HepG2 (cell line): ENCODE data around the gene CDK11B. TPM values are rescaled to one million over a fixed set of nuclear protein-coding genes. Genes with fewer than 3 reads are reported as not detected.

Source experiments
- ATM ChIP-seq: fragments of 450-650 bp; IDR thresholded peaks from 2 replicates; pipeline ENCODE4 v1.7.1; 2017; ENCODE audit warnings: mild to moderate bottlenecking, borderline replicate concordance
- EHMT2 ChIP-seq: fragments of 200-600 bp; sonication (generic); IDR thresholded peaks from 2 replicates; pipeline ENCODE4 v1.7.0; 2017; ENCODE audit warnings: antibody characterized with exemption, low read depth, low read length, borderline replicate concordance
- FOXA1 ChIP-seq, 2 experiments: fragments of 450-650 bp in 1 of 2; sonication (generic) in 1 of 2; formaldehyde crosslinking in 1 of 2; IDR thresholded peaks; 2 replicates each; pipeline versions ENCODE4 v1.4.0 to v1.6.1; 2016 to 2020; ENCODE audit warnings: missing genetic modification reagents in 1 of 2
- HDAC1 ChIP-seq: sonication (generic); formaldehyde crosslinking; IDR thresholded peaks from 2 replicates; pipeline ENCODE4 v1.5.1; 2020; ENCODE audit warnings: mild to moderate bottlenecking, missing genetic modification reagents
- HIC2 ChIP-seq: sonication (generic); formaldehyde crosslinking; IDR thresholded peaks from 2 replicates; pipeline ENCODE4 v1.9.0; 2022; ENCODE audit warnings: low read depth, missing genetic modification reagents
- HNRNPLL ChIP-seq: fragments of 200-400 bp; formaldehyde crosslinking; IDR thresholded peaks from 2 replicates; pipeline ENCODE4 v1.6.1; 2017; ENCODE audit warnings: mild to moderate bottlenecking, low read depth, low read length; ENCODE audit not compliant: poor library complexity, severe bottlenecking
- ISX ChIP-seq: sonication (generic); formaldehyde crosslinking; conservative IDR thresholded peaks from 2 replicates; pipeline ENCODE4 v1.5.0; 2020; ENCODE audit warnings: missing genetic modification reagents
- MBNL3 ChIP-seq: fragments of 250-450 bp; sonication (Bioruptor Pico); conservative IDR thresholded peaks from 2 replicates; pipeline ENCODE4 v1.8.0; 2022; ENCODE audit warnings: mild to moderate bottlenecking, inconsistent platforms
- NFKB2 ChIP-seq: sonication (generic); formaldehyde crosslinking; IDR thresholded peaks from 2 replicates; pipeline ENCODE4 v1.4.0; 2020; ENCODE audit warnings: missing genetic modification reagents, borderline replicate concordance
- NR1H2 ChIP-seq: sonication (generic); formaldehyde crosslinking; IDR thresholded peaks from 2 replicates; pipeline ENCODE4 v1.8.1; 2022; ENCODE audit warnings: low read depth, missing genetic modification reagents, borderline replicate concordance
- NR2F1 ChIP-seq, 2 experiments: fragments of 450-650 bp in 1 of 2; formaldehyde crosslinking in 1 of 2; IDR thresholded peaks; 2 replicates each; pipeline versions ENCODE4 v1.5.0 to v1.6.1; 2016 to 2020; ENCODE audit warnings: mild to moderate bottlenecking in 1 of 2, missing compliant biosample characterization in 1 of 2, missing genetic modification reagents in 1 of 2, moderate library complexity in 1 of 2
- PATZ1 ChIP-seq: sonication (generic); formaldehyde crosslinking; IDR thresholded peaks from 2 replicates; pipeline ENCODE4 v1.4.0; 2020; ENCODE audit warnings: missing genetic modification reagents
- PRMT3 ChIP-seq: sonication (generic); formaldehyde crosslinking; IDR thresholded peaks from 2 replicates; pipeline ENCODE4 v1.8.1; 2022; ENCODE audit warnings: low read depth, mild to moderate bottlenecking, moderate library complexity, missing genetic modification reagents, borderline replicate concordance
- RAD21 ChIP-seq: fragments of 450-650 bp; formaldehyde crosslinking; IDR thresholded peaks from 2 replicates; pipeline ENCODE4 v1.5.0; 2020; ENCODE audit warnings: mild to moderate bottlenecking
- ZBTB8A ChIP-seq: sonication (generic); formaldehyde crosslinking; IDR thresholded peaks from 2 replicates; pipeline ENCODE4 v1.4.0; 2020; ENCODE audit warnings: mild to moderate bottlenecking, low read depth, missing genetic modification reagents, borderline replicate concordance
- ZFX ChIP-seq: sonication (generic); formaldehyde crosslinking; IDR thresholded peaks from 2 replicates; pipeline ENCODE4 v1.4.0; 2020; ENCODE audit warnings: mild to moderate bottlenecking, low read depth, missing genetic modification reagents, moderate library complexity
- ZNF451 ChIP-seq: sonication (generic); formaldehyde crosslinking; IDR thresholded peaks from 2 replicates; pipeline ENCODE4 v1.5.0; 2020; ENCODE audit warnings: mild to moderate bottlenecking, missing genetic modification reagents
- polyA plus RNA-seq, 8 experiments: library from polyadenylated mRNA; depleted of rRNA in 3 of 8; stranded (reverse) in 7 of 8; unstranded in 1 of 8; fragments of >200 nt; fragmentation: Illumina TruSeq in 4 of 8; extraction: Trizol in 4 of 8; gene quantifications; 2 replicates each; pipeline versions ENCODE4 v1.2.1 to v1.2.3, GENCODE V29; 2011 to 2016; ENCODE audit warnings: low read depth in 4 of 8, missing spikeins in 1 of 8, mixed read lengths in 1 of 8; ENCODE audit not compliant: insufficient read depth in 1 of 8
- total RNA-seq, 5 experiments: library from RNA; depleted of rRNA; stranded (reverse); fragments of >200 nt; fragmentation: Illumina TruSeq; extraction: Trizol; gene quantifications; 2 replicates each; pipeline ENCODE4 v1.2.3, GENCODE V29; 2016; ENCODE audit warnings: low read depth in 1 of 5
- TF ChIP-seq, protein P1 (sequence below): sonication (generic); formaldehyde crosslinking; IDR thresholded peaks from 2 replicates; pipeline ENCODE4 v1.5.0; 2020; ENCODE audit warnings: mild to moderate bottlenecking, missing genetic modification reagents, moderate library complexity
- TF ChIP-seq, protein P2 (sequence below), 2 experiments: sonication (generic) in 1 of 2; formaldehyde crosslinking in 1 of 2; IDR thresholded peaks; 2 replicates each; pipeline versions ENCODE4 v1.5.1 to v1.6.1; 2011 to 2020; ENCODE audit warnings: borderline replicate concordance in 1 of 2, low read depth in 1 of 2, low read length in 1 of 2, mild to moderate bottlenecking in 1 of 2, missing genetic modification reagents in 1 of 2, moderate library complexity in 1 of 2

CDK11B gene
- total and polyA plus RNA-seq, 2 of the 13 experiments (the other 11 are each of a cell fraction or from before 2014, with no cell fraction given): 3.6 to 15.1 TPM

DNA sequence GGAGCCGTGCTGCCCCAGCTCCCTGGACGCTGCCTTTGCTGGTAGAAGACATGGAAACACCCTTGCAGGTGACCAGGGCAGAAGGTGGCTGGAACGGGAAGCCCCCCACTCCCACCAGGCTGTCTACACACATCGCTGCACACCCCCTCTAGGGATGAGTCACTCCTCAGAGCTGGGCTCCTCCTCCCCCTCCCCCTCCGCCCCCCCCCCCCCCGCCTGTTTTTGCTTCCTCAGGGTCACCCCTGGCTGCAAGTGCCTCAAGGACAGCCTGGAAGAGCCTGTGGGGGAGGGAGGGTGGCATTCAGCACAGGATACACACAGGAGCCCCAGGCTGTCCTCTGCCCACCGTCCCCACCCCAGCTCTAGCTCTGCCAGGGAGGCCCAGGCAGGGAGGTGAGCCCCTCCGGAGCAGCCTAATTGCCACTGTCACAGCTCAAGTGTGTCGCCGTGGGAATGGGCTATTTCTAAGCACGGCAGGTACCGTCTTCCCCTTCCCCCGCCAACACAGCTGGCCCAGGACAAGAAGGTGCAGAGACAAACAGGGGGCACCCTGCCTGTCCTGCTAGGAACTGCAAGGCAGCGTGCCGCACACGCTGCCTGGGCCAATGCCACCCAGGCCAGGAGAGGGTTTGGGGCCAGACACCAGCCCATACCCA lies 61.4 kb downstream of the CDK11B start (continued):
- TF ChIP-seq NFKB2 (CRISPR knock-in tag) (no peak), PATZ1 (CRISPR knock-in tag) (no peak), HIC2 (CRISPR knock-in tag) (peak; percentile 56; the same call in 1 of the 2 replicates), ZBTB8A (CRISPR knock-in tag) (no peak), ZFX (CRISPR knock-in tag) (no peak), RAD21 (peak; percentile 59), ISX (no peak), HNRNPLL (no peak), ATM (no peak), FOXA1 (IDR thresholded peaks at IDR 0.05) (no peak), FOXA1 (CRISPR knock-in tag; IDR thresholded peaks at IDR 0.05) (no peak), NR1H2 (no peak), NR2F1 (CRISPR knock-in tag; IDR thresholded peaks at IDR 0.05) (no peak), MBNL3 (CRISPR knock-in tag) (no peak), ZNF451 (no peak), HDAC1 (CRISPR knock-in tag) (no peak), PRMT3 (CRISPR knock-in tag) (no peak), EHMT2 (no peak)
- TF ChIP-seq, protein P1, sequence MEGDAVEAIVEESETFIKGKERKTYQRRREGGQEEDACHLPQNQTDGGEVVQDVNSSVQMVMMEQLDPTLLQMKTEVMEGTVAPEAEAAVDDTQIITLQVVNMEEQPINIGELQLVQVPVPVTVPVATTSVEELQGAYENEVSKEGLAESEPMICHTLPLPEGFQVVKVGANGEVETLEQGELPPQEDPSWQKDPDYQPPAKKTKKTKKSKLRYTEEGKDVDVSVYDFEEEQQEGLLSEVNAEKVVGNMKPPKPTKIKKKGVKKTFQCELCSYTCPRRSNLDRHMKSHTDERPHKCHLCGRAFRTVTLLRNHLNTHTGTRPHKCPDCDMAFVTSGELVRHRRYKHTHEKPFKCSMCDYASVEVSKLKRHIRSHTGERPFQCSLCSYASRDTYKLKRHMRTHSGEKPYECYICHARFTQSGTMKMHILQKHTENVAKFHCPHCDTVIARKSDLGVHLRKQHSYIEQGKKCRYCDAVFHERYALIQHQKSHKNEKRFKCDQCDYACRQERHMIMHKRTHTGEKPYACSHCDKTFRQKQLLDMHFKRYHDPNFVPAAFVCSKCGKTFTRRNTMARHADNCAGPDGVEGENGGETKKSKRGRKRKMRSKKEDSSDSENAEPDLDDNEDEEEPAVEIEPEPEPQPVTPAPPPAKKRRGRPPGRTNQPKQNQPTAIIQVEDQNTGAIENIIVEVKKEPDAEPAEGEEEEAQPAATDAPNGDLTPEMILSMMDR (CRISPR knock-in tag): peak; percentile 54
- TF ChIP-seq, protein P2, sequence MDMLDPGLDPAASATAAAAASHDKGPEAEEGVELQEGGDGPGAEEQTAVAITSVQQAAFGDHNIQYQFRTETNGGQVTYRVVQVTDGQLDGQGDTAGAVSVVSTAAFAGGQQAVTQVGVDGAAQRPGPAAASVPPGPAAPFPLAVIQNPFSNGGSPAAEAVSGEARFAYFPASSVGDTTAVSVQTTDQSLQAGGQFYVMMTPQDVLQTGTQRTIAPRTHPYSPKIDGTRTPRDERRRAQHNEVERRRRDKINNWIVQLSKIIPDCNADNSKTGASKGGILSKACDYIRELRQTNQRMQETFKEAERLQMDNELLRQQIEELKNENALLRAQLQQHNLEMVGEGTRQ (IDR thresholded peaks at IDR 0.05; ENCODE audit: low read depth, low read length): no peak
- TF ChIP-seq, protein P2 (CRISPR knock-in tag; IDR thresholded peaks at IDR 0.05; ENCODE audit: borderline replicate concordance): no peak
